Gastrocnemius medialis (tissue), 4 donors: ENCODE results near the gene F5.

Experiments used
- CTCF ChIP-seq, 5 experiments: fragments of 450-650 bp in 3 of 5; fragments of 200-600 bp in 2 of 5; sonication (generic) in 2 of 5; IDR thresholded peaks in 4 of 5; conservative IDR thresholded peaks in 1 of 5; 1 replicate in 4 of 5; 2 replicates in 1 of 5; pipeline ENCODE4 v1.5.1; 2016 to 2019; ENCODE audit warnings: antibody characterized with exemption in 5 of 5, mild to moderate bottlenecking in 3 of 5, moderate library complexity in 3 of 5
- POLR2A ChIP-seq, 2 donors: fragments of 450-650 bp; IDR thresholded peaks; one replicate each; pipeline ENCODE4 v1.6.1; 2017; ENCODE audit warnings: antibody characterized with exemption in 2 of 2, mild to moderate bottlenecking in 2 of 2, moderate library complexity in 2 of 2

DNA sequence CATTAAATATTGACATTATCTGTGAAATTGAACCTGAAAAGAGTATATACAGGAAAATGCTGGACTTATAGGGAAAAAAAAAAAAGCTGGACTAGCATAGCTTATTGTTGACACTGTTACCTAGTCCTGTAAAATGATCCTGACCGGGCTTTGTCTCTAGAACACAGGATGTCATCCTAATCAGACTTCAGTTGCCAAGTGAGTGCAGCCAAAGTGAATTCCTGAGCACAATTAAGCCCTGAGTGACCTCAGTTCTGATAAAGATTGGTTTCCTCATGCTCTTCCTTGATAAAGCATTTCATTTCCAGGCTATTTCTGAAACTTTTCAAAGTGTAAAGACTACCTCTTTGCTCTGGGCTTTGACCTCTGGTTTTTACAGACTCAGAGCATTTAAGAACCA lies 23.8 kb upstream of the F5 start:
- TF ChIP-seq POLR2A (IDR thresholded peaks at IDR 0.05) (no peak), CTCF (IDR thresholded peaks at IDR 0.05 in 4 of 5, conservative IDR thresholded peaks at IDR 0.05 in 1 of 5) (no peak)
